CD4-positive, alpha-beta T cell treated with Interleukin-4 for 4 hours (primary cell): ENCODE results near the gene BTD.
A peak's percentile ranks its signal among the peaks of the same experiment; 100 is the strongest.

ENCODE experiments used
- DNase-seq: peaks from one replicate; pipeline ENCODE4 v3.0.0-alpha.2; 2020

BTD gene

DNA sequence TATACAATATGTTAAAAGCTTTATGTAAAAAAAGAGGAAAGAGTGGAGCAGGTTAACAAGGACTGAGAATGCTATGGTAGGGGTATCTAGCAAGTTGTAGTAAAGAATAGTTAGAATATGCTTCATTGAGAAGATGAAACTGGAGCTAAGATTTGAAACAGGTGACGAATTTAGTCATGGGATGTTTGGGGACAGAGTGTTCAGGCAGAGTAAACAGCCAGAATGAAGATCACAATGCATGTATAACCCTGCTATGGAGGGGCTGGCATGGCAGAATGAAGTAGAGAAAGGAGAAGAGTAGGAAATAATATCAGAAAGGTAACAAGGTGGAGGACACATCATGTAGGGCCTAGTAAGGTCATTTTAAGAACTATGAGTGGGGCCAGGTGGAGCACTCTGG, 72.0 kb downstream of the BTD start:
- DNase-seq = no peak

DNA sequence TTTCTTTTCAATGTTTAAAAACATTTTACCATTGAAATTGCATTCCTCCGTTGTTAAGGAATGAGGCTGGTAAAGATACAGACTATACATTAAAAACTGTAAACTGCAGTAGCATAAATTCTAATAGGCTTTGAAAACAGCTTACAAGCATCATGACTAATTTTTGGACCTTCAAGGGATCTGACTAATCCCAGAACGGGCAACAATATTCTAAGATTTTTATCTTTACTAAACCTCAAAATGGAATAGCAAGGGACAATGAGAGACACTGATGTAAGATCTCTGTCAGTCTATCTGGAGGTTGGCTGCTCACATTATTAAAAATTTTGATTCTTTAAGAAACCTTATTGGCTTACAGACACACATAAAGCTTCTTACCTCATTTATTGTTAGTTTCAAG, 74.7 kb downstream of the BTD start:
- no peak for DNase-seq

DNA sequence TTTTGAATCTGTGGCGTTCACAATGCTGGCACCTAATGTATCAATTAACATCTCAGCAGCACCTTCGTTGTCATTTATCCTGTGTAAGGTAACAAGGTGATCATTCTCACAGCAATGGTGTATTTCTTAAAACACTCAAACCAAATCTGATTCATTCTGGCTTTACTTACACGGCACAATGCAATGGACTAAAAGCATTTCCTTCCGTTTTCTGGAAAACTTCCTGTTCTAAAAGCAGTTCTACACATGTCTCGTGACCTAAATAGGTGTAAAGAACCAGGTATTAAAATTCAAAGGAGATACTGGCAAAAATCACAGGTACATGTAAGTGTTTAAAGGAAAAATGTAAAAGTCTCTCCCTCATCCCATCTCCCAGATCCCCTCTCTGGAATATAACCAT, 77.8 kb downstream of the BTD start:
- DNase-seq = no peak

DNA sequence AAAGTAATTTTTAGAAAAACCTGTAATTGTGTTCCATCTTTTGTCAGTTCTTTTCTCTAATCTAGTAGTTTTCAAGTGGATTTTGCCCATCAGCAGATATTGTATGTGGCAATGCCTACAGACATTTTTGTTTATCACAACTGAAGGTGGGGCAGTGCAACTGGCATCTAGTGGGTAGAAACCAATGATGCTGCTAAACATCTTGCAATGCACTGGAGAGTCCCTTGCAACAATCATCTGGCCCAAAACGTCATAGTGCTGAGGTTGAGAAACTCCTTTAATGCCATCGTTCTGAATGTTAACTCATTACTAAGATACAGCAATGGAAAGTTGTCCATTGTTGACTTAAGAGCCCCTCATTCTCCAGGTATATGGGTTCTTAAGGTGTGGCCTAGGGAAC, 80.1 kb downstream of the BTD start:
- no peak for DNase-seq

DNA sequence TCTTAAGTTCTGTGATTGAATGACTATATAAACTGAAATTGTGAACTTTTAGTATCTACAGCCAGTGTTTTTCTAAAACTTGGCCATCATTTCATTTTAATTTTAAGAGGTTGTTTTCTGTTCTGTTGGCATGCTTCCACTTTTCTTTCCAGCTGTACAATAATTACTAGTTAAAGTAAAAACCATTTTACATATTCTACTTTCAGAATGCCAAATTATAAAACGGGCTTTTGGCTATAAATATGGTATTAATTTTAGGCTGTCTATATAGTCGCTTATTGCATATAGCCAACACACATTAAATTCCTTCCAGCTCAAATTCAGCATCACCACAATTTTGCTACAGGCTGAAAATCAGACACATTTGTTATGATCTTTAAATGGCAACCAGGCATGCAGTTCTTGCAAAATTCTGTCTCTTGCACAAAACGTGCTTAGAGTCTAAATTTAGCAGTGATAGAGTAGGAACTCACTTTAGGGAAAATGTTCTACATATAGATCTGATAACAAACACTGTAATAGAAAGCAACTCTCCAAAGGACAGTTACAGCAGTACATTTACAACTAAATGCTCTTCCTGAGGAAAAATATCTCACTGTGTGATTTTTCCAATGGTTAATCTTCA, 81.1 kb downstream of the BTD start:
- DNase-seq = no peak

DNA sequence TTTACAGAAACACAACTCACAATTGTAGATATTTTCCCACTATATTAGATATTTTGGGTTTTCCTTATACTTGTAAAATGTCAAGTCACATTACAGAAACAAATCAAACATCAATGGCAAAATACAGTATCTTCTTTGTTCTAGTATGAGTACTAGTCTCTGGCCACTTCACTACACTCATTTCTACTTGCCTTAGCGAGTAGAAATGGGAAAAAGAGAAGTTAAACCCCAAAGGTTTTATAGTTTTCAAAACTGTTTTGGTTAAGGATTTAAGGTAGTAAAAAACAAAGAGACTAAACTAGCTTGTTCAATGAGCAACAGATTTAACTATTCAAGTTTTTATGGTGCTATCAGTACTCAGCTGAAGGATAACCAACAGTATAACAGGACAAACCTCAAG, 81.7 kb downstream of the BTD start:
- no peak for DNase-seq

DNA sequence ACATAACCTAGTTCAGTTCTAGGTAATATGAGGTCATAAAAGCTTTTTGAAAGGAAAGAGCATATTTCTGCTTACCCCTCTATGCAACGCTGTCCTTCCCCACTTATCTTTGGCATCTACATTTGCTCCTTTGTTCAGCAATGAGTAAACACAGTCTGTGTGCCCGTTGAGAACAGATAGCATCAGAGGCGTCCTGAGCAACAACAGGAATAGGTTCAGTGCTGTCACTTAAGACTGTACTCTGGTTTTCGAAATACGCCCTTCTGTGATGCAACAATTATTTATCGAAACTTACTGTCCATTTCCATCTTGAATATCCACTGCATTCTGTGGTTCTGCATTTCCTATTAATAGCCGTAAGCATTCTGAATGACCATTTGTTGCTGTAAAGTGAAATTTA, 84.4 kb downstream of the BTD start:
- DNase-seq = peak; percentile 36

DNA sequence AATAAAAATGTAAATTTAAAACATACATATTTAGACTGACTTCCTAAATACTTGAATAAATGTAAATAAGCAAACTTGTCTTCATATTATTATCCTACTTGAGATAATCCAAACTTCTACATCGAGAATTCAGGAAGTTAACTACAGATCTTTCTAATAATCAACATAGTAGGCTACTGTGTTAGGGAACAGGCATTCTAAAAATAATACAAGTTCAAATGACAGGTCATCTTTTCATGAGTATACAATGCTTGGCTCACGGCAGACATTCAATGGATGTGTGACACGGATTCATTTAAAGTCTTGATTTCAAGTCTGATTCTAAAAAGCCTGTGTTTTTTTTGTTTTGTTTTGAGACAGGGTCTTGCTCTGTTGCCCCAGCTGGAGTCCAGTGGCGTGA, 88.7 kb downstream of the BTD start:
- no peak for DNase-seq

DNA sequence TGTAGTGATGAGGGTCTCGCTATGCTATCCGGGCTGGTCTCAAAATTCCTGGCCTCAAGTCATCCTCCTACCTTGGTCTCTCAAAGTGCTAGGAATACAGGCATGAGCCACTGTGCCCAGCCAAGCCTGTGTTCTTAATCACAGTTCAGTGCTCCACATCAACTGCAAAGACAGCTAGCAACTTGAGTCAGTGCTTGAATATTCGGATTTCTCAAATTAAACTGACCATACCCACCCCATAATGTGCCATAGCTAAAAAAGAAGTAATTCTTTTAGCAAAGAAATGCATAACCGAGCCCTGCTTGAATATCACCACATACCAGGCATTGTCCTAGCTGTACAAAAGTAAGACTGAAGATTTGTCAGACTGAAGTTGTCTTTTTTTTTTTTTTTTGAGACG, 89.2 kb downstream of the BTD start:
- no peak for DNase-seq

DNA sequence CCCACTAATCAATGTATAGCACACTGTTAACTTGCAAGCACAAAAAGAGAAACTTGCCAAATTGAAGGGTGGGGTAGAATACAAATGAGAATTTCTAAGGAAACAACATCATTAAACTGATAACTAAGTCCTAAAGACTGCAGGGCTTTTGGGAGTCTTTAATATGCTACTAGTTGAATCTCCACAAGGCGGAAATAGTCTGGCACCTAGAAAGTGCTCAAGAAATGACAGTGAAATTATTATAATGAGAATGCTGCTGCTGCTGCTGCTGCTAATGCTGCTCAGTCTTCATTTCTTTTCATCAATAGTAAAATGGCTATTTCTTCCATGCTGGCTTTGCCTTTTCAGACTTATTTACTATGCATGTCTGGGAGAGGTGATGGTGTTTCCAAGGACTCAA, 91.8 kb downstream of the BTD start:
- DNase-seq = no peak

DNA sequence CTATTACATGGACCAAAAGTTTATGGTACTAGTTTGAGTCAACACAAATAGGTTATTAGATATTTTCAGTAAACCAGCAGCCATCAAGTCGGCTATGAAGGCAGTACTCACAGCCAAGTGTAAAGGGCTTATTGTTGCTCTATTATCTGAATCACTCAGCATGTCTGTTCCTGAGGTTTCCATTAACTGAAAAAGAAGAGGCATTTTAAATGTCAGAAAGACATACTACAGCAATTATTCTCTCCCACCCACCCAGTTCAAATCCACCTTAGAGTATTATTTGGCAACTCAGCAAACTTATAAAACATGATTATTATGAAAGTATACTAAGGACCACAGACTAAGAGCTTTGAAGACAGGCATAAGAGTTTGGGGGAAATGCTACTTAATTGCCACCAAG, 93.1 kb downstream of the BTD start:
- DNase-seq = no peak
